ENCODE results near the gene SLC26A1.

The SLC26A1 gene

GRCh38 chr4:1027915-1028238, 34.7 kb upstream of the SLC26A1 start:
- H3K27me3 ChIP-seq (ENCODE audit: control insufficient read depth, insufficient read depth, low read length, poor library complexity, severe bottlenecking) = no peaks in the 10 kb centered on the region
- 76 to 81% methylated on average over 9 of the region's 9 CpGs for WGBS, 2 experiments
- H3K36me3 ChIP-seq (ENCODE audit: control insufficient read depth, insufficient read depth, low read length) = no peaks in the 10 kb centered on the region
- H3K27ac ChIP-seq (ENCODE audit: insufficient read depth, low read depth, low read length, poor library complexity, severe bottlenecking) = no peak overlapping the region
- peaks cover 11% of the 10 kb centered on the region for H3K4me1 ChIP-seq (ENCODE audit: control insufficient read depth, insufficient read depth, low read length)
- H3K4me3 ChIP-seq (ENCODE audit: insufficient read depth, low read depth, low read length) = no peak overlapping the region
- H3K9me3 ChIP-seq (ENCODE audit: control insufficient read depth, low read length) = no peaks in the 10 kb centered on the region

GRCh38 chr4:1027219-1027914, 34.2 kb upstream of the SLC26A1 start:
- no peaks in the 10 kb centered on the region for H3K36me3 ChIP-seq (ENCODE audit: control insufficient read depth, insufficient read depth, low read length)
- no peak overlapping the region for H3K27ac ChIP-seq (ENCODE audit: insufficient read depth, low read depth, low read length, poor library complexity, severe bottlenecking)

GRCh38 chr4:1026115-1026514, 32.9 kb upstream of the SLC26A1 start:
- H3K27me3 ChIP-seq (ENCODE audit: control insufficient read depth, insufficient read depth, low read length, poor library complexity, severe bottlenecking) = no peaks in the 10 kb centered on the region
- WGBS, 2 experiments = 65 to 69% methylated on average over 17 of the region's 17 CpGs
- H3K9me3 ChIP-seq (ENCODE audit: control insufficient read depth, low read length) = no peaks in the 10 kb centered on the region
- no peak overlapping the region for H3K4me3 ChIP-seq (ENCODE audit: insufficient read depth, low read depth, low read length)
- H3K36me3 ChIP-seq (ENCODE audit: control insufficient read depth, insufficient read depth, low read length) = no peaks in the 10 kb centered on the region
- no peak overlapping the region for H3K27ac ChIP-seq (ENCODE audit: insufficient read depth, low read depth, low read length, poor library complexity, severe bottlenecking)
- peaks cover 15% of the 10 kb centered on the region for H3K4me1 ChIP-seq (ENCODE audit: control insufficient read depth, insufficient read depth, low read length)

More at GRCh38 chr4:1027219-1027914, 34.2 kb upstream of the SLC26A1 start:
- 77 to 78% methylated on average over 26 of the region's 26 CpGs for WGBS, 2 experiments
- no peaks in the 10 kb centered on the region for H3K27me3 ChIP-seq (ENCODE audit: control insufficient read depth, insufficient read depth, low read length, poor library complexity, severe bottlenecking)
- H3K4me3 ChIP-seq (ENCODE audit: insufficient read depth, low read depth, low read length) = no peak overlapping the region
- H3K9me3 ChIP-seq (ENCODE audit: control insufficient read depth, low read length) = no peaks in the 10 kb centered on the region
- peaks cover 12% of the 10 kb centered on the region for H3K4me1 ChIP-seq (ENCODE audit: control insufficient read depth, insufficient read depth, low read length)

- no peak overlapping the region for H3K4me3 ChIP-seq (ENCODE audit: insufficient read depth, low read depth, low read length)
- WGBS, 2 experiments = 94 to 96% methylated on average over 32 of the region's 32 CpGs
Observed at GRCh38 chr4:1024882-1025545, 31.8 kb upstream of the SLC26A1 start.

GRCh38 chr4:1023895-1024740, 30.9 kb upstream of the SLC26A1 start:
- WGBS, 2 experiments = 96% methylated on average over 79 to 83 of the region's 83 CpGs
- Histone ChIP-seq H3K4me1 (ENCODE audit: control insufficient read depth, insufficient read depth, low read length) (peaks cover 26% of the 10 kb centered on the region), H3K4me3 (ENCODE audit: insufficient read depth, low read depth, low read length) (no peak overlapping the region), H3K9me3 (ENCODE audit: control insufficient read depth, low read length) (no peaks in the 10 kb centered on the region), H3K27me3 (ENCODE audit: control insufficient read depth, insufficient read depth, low read length, poor library complexity, severe bottlenecking) (no peaks in the 10 kb centered on the region), H3K36me3 (ENCODE audit: control insufficient read depth, insufficient read depth, low read length) (no peaks in the 10 kb centered on the region), H3K27ac (ENCODE audit: insufficient read depth, low read depth, low read length, poor library complexity, severe bottlenecking) (no peak overlapping the region)

More at GRCh38 chr4:1024882-1025545, 31.8 kb upstream of the SLC26A1 start:
- Histone ChIP-seq H3K27ac (ENCODE audit: insufficient read depth, low read depth, low read length, poor library complexity, severe bottlenecking) (no peak overlapping the region), H3K4me1 (ENCODE audit: control insufficient read depth, insufficient read depth, low read length) (peaks cover 17% of the 10 kb centered on the region), H3K9me3 (ENCODE audit: control insufficient read depth, low read length) (no peaks in the 10 kb centered on the region), H3K36me3 (ENCODE audit: control insufficient read depth, insufficient read depth, low read length) (no peaks in the 10 kb centered on the region), H3K27me3 (ENCODE audit: control insufficient read depth, insufficient read depth, low read length, poor library complexity, severe bottlenecking) (no peaks in the 10 kb centered on the region)

- WGBS, 2 experiments = 90 to 91% methylated on average over 20 of the region's 20 CpGs
- peaks cover 32% of the 10 kb centered on the region for H3K4me1 ChIP-seq (ENCODE audit: control insufficient read depth, insufficient read depth, low read length)
- H3K36me3 ChIP-seq (ENCODE audit: control insufficient read depth, insufficient read depth, low read length) = no peaks in the 10 kb centered on the region
Observed at GRCh38 chr4:1023075-1023640, 30.0 kb upstream of the SLC26A1 start.

GRCh38 chr4:1022739-1023066, 29.5 kb upstream of the SLC26A1 start:
- no peaks in the 10 kb centered on the region for H3K27me3 ChIP-seq (ENCODE audit: control insufficient read depth, insufficient read depth, low read length, poor library complexity, severe bottlenecking)
- H3K4me1 ChIP-seq (ENCODE audit: control insufficient read depth, insufficient read depth, low read length) = peaks cover 27% of the 10 kb centered on the region
- no peaks in the 10 kb centered on the region for H3K9me3 ChIP-seq (ENCODE audit: control insufficient read depth, low read length)
- 86 to 88% methylated on average over 19 of the region's 19 CpGs for WGBS, 2 experiments
- H3K36me3 ChIP-seq (ENCODE audit: control insufficient read depth, insufficient read depth, low read length) = no peaks in the 10 kb centered on the region
- H3K4me3 ChIP-seq (ENCODE audit: insufficient read depth, low read depth, low read length) = no peak overlapping the region
- H3K27ac ChIP-seq (ENCODE audit: insufficient read depth, low read depth, low read length, poor library complexity, severe bottlenecking) = no peak overlapping the region

More at GRCh38 chr4:1023075-1023640, 30.0 kb upstream of the SLC26A1 start:
- Histone ChIP-seq H3K27me3 (ENCODE audit: control insufficient read depth, insufficient read depth, low read length, poor library complexity, severe bottlenecking) (no peaks in the 10 kb centered on the region), H3K4me3 (ENCODE audit: insufficient read depth, low read depth, low read length) (no peak overlapping the region), H3K27ac (ENCODE audit: insufficient read depth, low read depth, low read length, poor library complexity, severe bottlenecking) (no peak overlapping the region), H3K9me3 (ENCODE audit: control insufficient read depth, low read length) (no peaks in the 10 kb centered on the region)

- H3K36me3 ChIP-seq (ENCODE audit: control insufficient read depth, insufficient read depth, low read length) = no peaks in the 10 kb centered on the region
- no peaks in the 10 kb centered on the region for H3K27me3 ChIP-seq (ENCODE audit: control insufficient read depth, insufficient read depth, low read length, poor library complexity, severe bottlenecking)
- no peak overlapping the region for H3K4me3 ChIP-seq (ENCODE audit: insufficient read depth, low read depth, low read length)
- H3K27ac ChIP-seq (ENCODE audit: insufficient read depth, low read depth, low read length, poor library complexity, severe bottlenecking) = no peak overlapping the region
- H3K9me3 ChIP-seq (ENCODE audit: control insufficient read depth, low read length) = no peaks in the 10 kb centered on the region
- WGBS, 2 experiments = 95% methylated on average over 46 of the region's 46 CpGs
- H3K4me1 ChIP-seq (ENCODE audit: control insufficient read depth, insufficient read depth, low read length) = peaks cover 23% of the 10 kb centered on the region
Observed at GRCh38 chr4:1022051-1022738, 29.0 kb upstream of the SLC26A1 start.

GRCh38 chr4:1021386-1022050, 28.3 kb upstream of the SLC26A1 start:
- 92 to 94% methylated on average over 19 of the region's 19 CpGs for WGBS, 2 experiments
- Histone ChIP-seq H3K36me3 (ENCODE audit: control insufficient read depth, insufficient read depth, low read length) (no peaks in the 10 kb centered on the region), H3K4me3 (ENCODE audit: insufficient read depth, low read depth, low read length) (no peak overlapping the region), H3K9me3 (ENCODE audit: control insufficient read depth, low read length) (no peaks in the 10 kb centered on the region), H3K27ac (ENCODE audit: insufficient read depth, low read depth, low read length, poor library complexity, severe bottlenecking) (no peak overlapping the region), H3K27me3 (ENCODE audit: control insufficient read depth, insufficient read depth, low read length, poor library complexity, severe bottlenecking) (no peaks in the 10 kb centered on the region), H3K4me1 (ENCODE audit: control insufficient read depth, insufficient read depth, low read length) (peaks cover 23% of the 10 kb centered on the region)
